Measurements from ENCODE around the gene PLEKHM3.

DNA sequence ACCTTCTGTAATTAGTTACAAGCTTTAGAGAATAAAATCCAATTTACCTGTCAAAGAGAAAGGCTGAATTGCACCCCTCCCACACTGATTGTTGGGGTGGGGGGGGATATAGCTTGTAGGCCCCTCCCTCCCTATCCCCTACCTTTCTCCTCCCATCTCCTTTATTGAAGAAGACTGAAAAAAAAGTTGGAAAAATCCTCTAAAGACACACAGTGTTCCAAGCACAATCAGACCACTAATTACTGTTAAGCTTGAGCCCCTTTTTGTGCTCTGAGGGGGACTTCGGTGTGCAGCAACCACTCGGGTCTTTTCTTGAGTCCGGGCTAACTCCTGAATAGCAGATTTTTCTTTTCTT lies 212.6 kb downstream of the PLEKHM3 start:
- no peak for TF ChIP-seq POLR2A (IDR thresholded peaks at IDR 0.05)
- TF ChIP-seq, protein P1, sequence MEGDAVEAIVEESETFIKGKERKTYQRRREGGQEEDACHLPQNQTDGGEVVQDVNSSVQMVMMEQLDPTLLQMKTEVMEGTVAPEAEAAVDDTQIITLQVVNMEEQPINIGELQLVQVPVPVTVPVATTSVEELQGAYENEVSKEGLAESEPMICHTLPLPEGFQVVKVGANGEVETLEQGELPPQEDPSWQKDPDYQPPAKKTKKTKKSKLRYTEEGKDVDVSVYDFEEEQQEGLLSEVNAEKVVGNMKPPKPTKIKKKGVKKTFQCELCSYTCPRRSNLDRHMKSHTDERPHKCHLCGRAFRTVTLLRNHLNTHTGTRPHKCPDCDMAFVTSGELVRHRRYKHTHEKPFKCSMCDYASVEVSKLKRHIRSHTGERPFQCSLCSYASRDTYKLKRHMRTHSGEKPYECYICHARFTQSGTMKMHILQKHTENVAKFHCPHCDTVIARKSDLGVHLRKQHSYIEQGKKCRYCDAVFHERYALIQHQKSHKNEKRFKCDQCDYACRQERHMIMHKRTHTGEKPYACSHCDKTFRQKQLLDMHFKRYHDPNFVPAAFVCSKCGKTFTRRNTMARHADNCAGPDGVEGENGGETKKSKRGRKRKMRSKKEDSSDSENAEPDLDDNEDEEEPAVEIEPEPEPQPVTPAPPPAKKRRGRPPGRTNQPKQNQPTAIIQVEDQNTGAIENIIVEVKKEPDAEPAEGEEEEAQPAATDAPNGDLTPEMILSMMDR (IDR thresholded peaks at IDR 0.05): no peak

Measured in adrenal gland (tissue), 5 donors.